A549 (cell line): Measurements from ENCODE around the gene VPS26B.

Source experiments
- CEBPB ChIP-seq, 2 experiments: fragments of >200 bp in 1 of 2; sonication (Bioruptor Twin) in 1 of 2; formaldehyde crosslinking in 1 of 2; IDR thresholded peaks; 2 replicates each; pipeline ENCODE4 v1.6.1; 2012 to 2016
- CTCF ChIP-seq: fragments of >200 bp; sonication (Bioruptor Twin); formaldehyde crosslinking; IDR thresholded peaks from 3 replicates; pipeline ENCODE4 v1.5.1; 2016
- HMGXB4 ChIP-seq: fragments of 250-450 bp; sonication (Bioruptor Pico); IDR thresholded peaks from 2 replicates; pipeline ENCODE4 v1.5.0; 2021; ENCODE audit warnings: mild to moderate bottlenecking, moderate library complexity, borderline replicate concordance
- JUN ChIP-seq, 2 experiments: fragments of >200 bp; sonication (Bioruptor Twin); formaldehyde crosslinking; IDR thresholded peaks; 2 replicates in 1 of 2; 3 replicates in 1 of 2; pipeline ENCODE4 v1.6.1; 2016 to 2017
- MAZ ChIP-seq: fragments of 150-350 bp; IDR thresholded peaks from 2 replicates; pipeline ENCODE4 v1.6.1; 2014; ENCODE audit warnings: antibody characterized with exemption, low read depth, low read length, borderline replicate concordance
- SMC3 ChIP-seq: fragments of >200 bp; sonication (Bioruptor Twin); formaldehyde crosslinking; IDR thresholded peaks from 3 replicates; pipeline ENCODE4 v1.6.1; 2018; ENCODE audit warnings: inconsistent platforms

GRCh38 chr11:134246100-134246499 is 21.6 kb downstream of the VPS26B start:
- TF ChIP-seq CTCF = no peak
- no peak for TF ChIP-seq SMC3
- no peak for TF ChIP-seq CEBPB (IDR thresholded peaks at IDR 0.05)
- no peak for TF ChIP-seq HMGXB4 (CRISPR knock-in tag)
- no peak for TF ChIP-seq JUN (IDR thresholded peaks at IDR 0.05)
- no peak for TF ChIP-seq MAZ
